Activated CD8-positive, alpha-beta memory T cell treated with anti-CD3 and anti-CD28 coated beads, Interleukin-2, amount 50 U/mL, for 1 hour (primary cell): ENCODE data around the gene ZNF672.
"Not testable (repeated sequence)": the region's sequence is repeated elsewhere in the genome, so short reads cannot be mapped to it uniquely, and the experiment has no call there.

Experiments used
- DNase-seq: peaks from one replicate; pipeline ENCODE4 v3.0.0-alpha.2; 2020; ENCODE audit errors: extremely low read depth

Gene ZNF672

GRCh38 chr1:248837781-248838356, at the start of gene ZNF672:
TSS of gene ZNF672 (plus strand) at chr1:248838224. CDS start at chr1:248847275, 9,051 bp downstream.
- DNase-seq = peak; percentile 79

GRCh38 chr1:248788327-248788726, 49.7 kb upstream of the ZNF672 start:
- DNase-seq = no peak

GRCh38 chr1:248789337-248789736, 48.7 kb upstream of the ZNF672 start:
- not testable (repeated sequence) for DNase-seq

GRCh38 chr1:248790456-248790855, 47.6 kb upstream of the ZNF672 start:
- no peak for DNase-seq

GRCh38 chr1:248791010-248791409, 47.0 kb upstream of the ZNF672 start:
- DNase-seq = no peak

- DNase-seq = no peak
Measured at GRCh38 chr1:248792342-248792741, 45.7 kb upstream of the ZNF672 start.

- no peak for DNase-seq
Measured at GRCh38 chr1:248793592-248793991, 44.4 kb upstream of the ZNF672 start.

GRCh38 chr1:248794663-248795062, 43.4 kb upstream of the ZNF672 start:
- not testable (repeated sequence) for DNase-seq

- DNase-seq = no peak
Measured at GRCh38 chr1:248798791-248799190, 39.2 kb upstream of the ZNF672 start.

- DNase-seq = no peak
Measured at GRCh38 chr1:248800459-248800858, 37.6 kb upstream of the ZNF672 start.

- no peak for DNase-seq
Measured at GRCh38 chr1:248802454-248802853, 35.6 kb upstream of the ZNF672 start.

- DNase-seq = not testable (repeated sequence)
Measured at GRCh38 chr1:248803501-248803900, 34.5 kb upstream of the ZNF672 start.

GRCh38 chr1:248804771-248805681, 33.0 kb upstream of the ZNF672 start:
- no peak for DNase-seq

- no peak for DNase-seq
Measured at GRCh38 chr1:248805876-248806275, 32.1 kb upstream of the ZNF672 start.

- DNase-seq = no peak
Measured at GRCh38 chr1:248807067-248807737, 30.8 kb upstream of the ZNF672 start.

- DNase-seq = no peak
Measured at GRCh38 chr1:248808876-248809275, 29.1 kb upstream of the ZNF672 start.

- no peak for DNase-seq
Measured at GRCh38 chr1:248810000-248810726, 27.9 kb upstream of the ZNF672 start.

- no peak for DNase-seq
Measured at GRCh38 chr1:248810727-248811513, 27.1 kb upstream of the ZNF672 start.

- DNase-seq = no peak
Measured at GRCh38 chr1:248811514-248812490, 26.2 kb upstream of the ZNF672 start.
